SK-N-SH (cell line): ENCODE results near the gene LCP2. TPM values are rescaled to one million over a fixed set of nuclear protein-coding genes. Genes with fewer than 3 reads are reported as not detected.

Experiments used
- CTCF ChIA-PET: fragments of 300-600, 350-600 bp; formaldehyde crosslinking; extraction: SDS; loops from one replicate; lab custom pipeline; 2021; lab: Yijun Ruan, JAX
- POLR2A ChIA-PET: fragments of 350-600 bp; sonication (Branson Sonifier 250); formaldehyde crosslinking; extraction: SDS; loops from one replicate; lab custom pipeline; 2020; ENCODE audit warnings: antibody characterized with exemption, inconsistent platforms; lab: Yijun Ruan, JAX
- DNase-seq: peaks from one replicate; pipeline ENCODE4 v3.0.0; 2012
- H2AFZ ChIP-seq: fragments of 200-600 bp; sonication (generic); 2 replicates; pipeline ENCODE4 v1.8.1; 2016; ENCODE audit warnings: antibody characterized with exemption, mild to moderate bottlenecking, low read depth
- H3F3A ChIP-seq: fragments of 200-600 bp; sonication (generic); replicated peaks from 2 replicates; pipeline ENCODE3; 2016; ENCODE audit warnings: antibody characterized with exemption, mild to moderate bottlenecking; ENCODE audit not compliant: insufficient read depth
- H3K27ac ChIP-seq, 2 experiments: fragments of 200-500 bp in 1 of 2; fragments of 200-600 bp in 1 of 2; sonication (Bioruptor generic) in 1 of 2; sonication (generic), shearing (Covaris generic) in 1 of 2; 2 replicates each; pipeline versions ENCODE4 v1.5.1 to v1.6.1; 2014 to 2016; ENCODE audit warnings: low read depth in 2 of 2, inconsistent platforms in 1 of 2, low read length in 1 of 2, mild to moderate bottlenecking in 1 of 2, mixed read lengths in 1 of 2
- H3K27me3 ChIP-seq: fragments of 200-600 bp; sonication (generic), shearing (Covaris generic); 2 replicates; pipeline ENCODE4 v1.6.1; 2016; ENCODE audit warnings: mixed run types; ENCODE audit not compliant: insufficient read depth
- H3K36me3 ChIP-seq, 2 experiments: fragments of 200-500 bp in 1 of 2; fragments of 200-600 bp in 1 of 2; sonication (Bioruptor generic) in 1 of 2; sonication (generic) in 1 of 2; replicated peaks in 1 of 2; 2 replicates each; pipeline versions ENCODE3 to v1.5.1; 2014 to 2016; ENCODE audit warnings: low read length in 1 of 2, mild to moderate bottlenecking in 1 of 2; ENCODE audit not compliant: insufficient read depth in 2 of 2, control insufficient read depth in 1 of 2
- H3K4me1 ChIP-seq, 2 experiments: fragments of 200-500 bp in 1 of 2; fragments of 200-600 bp in 1 of 2; sonication (Bioruptor generic) in 1 of 2; sonication (generic), shearing (Covaris generic) in 1 of 2; 2 replicates each; pipeline versions ENCODE4 v1.5.1 to v1.6.1; 2014 to 2016; ENCODE audit warnings: low read depth in 1 of 2, low read length in 1 of 2, mixed run types in 1 of 2; ENCODE audit not compliant: insufficient read depth in 2 of 2, control insufficient read depth in 1 of 2
- H3K4me2 ChIP-seq: fragments of 200-600 bp; sonication (generic), shearing (Covaris generic); 2 replicates; pipeline ENCODE4 v1.6.1; 2017; ENCODE audit warnings: mixed run types
- H3K4me3 ChIP-seq, 2 experiments: fragments of 200-500 bp in 1 of 2; fragments of 200-600 bp in 1 of 2; sonication (Bioruptor generic) in 1 of 2; sonication (generic), shearing (Covaris generic) in 1 of 2; 2 replicates each; pipeline versions ENCODE4 v1.5.1 to v1.8.1; 2014 to 2016; ENCODE audit warnings: low read depth in 2 of 2, inconsistent platforms in 1 of 2, low read length in 1 of 2, mild to moderate bottlenecking in 1 of 2, mixed read lengths in 1 of 2, moderate library complexity in 1 of 2
- H3K79me2 ChIP-seq: fragments of 200-600 bp; sonication (generic); 2 replicates; pipeline ENCODE4 v1.8.1; 2017; ENCODE audit warnings: mild to moderate bottlenecking; ENCODE audit not compliant: insufficient read depth
- H3K9ac ChIP-seq: fragments of 200-600 bp; sonication (generic); 2 replicates; pipeline ENCODE4 v1.6.1; 2017; ENCODE audit warnings: mixed run types
- H3K9me2 ChIP-seq: fragments of 200-600 bp; sonication (generic); 2 replicates; pipeline ENCODE4 v1.6.1; 2017; ENCODE audit warnings: mixed run types
- H3K9me3 ChIP-seq: fragments of 200-600 bp; sonication (generic); 2 replicates; pipeline ENCODE4 v1.6.1; 2017; ENCODE audit warnings: mixed run types, mild to moderate bottlenecking, moderate library complexity
- H4K20me1 ChIP-seq: fragments of 200-600 bp; sonication (generic); 2 replicates; pipeline ENCODE4 v1.6.1; 2017; ENCODE audit warnings: mild to moderate bottlenecking, mixed run types; ENCODE audit not compliant: insufficient read depth
- CHD2 ChIP-seq: fragments of 150-350 bp; IDR thresholded peaks from 2 replicates; pipeline ENCODE4 v1.6.1; 2018; ENCODE audit warnings: low read length; ENCODE audit not compliant: partially characterized antibody
- CTCF ChIP-seq: fragments of 200-600 bp; sonication (generic); IDR thresholded peaks from 2 replicates; pipeline ENCODE4 v1.6.1; 2017; ENCODE audit warnings: antibody characterized with exemption, mild to moderate bottlenecking, moderate library complexity
- ELF1 ChIP-seq: IDR thresholded peaks from 2 replicates; pipeline ENCODE4 v1.4.0; 2012
- EP300 ChIP-seq, 2 experiments: IDR thresholded peaks; 2 replicates each; pipeline versions ENCODE4 v1.4.0 to v1.6.1; 2012; ENCODE audit warnings: borderline replicate concordance in 1 of 2, low read depth in 1 of 2, low read length in 1 of 2
- FOXJ3 ChIP-seq: sonication (generic); formaldehyde crosslinking; IDR thresholded peaks from 2 replicates; pipeline ENCODE4 v1.5.1; 2020; ENCODE audit warnings: mild to moderate bottlenecking, missing genetic modification reagents
- FOXM1 ChIP-seq: IDR thresholded peaks from 2 replicates; pipeline ENCODE4 v1.4.0; 2012; ENCODE audit warnings: low read depth, mild to moderate bottlenecking
- GABPA ChIP-seq: IDR thresholded peaks from 2 replicates; pipeline ENCODE4 v1.4.0; 2012; ENCODE audit warnings: low read depth, mild to moderate bottlenecking
- GATA2 ChIP-seq: sonication (generic); formaldehyde crosslinking; IDR thresholded peaks from 2 replicates; pipeline ENCODE4 v1.5.0; 2020; ENCODE audit warnings: mild to moderate bottlenecking, missing genetic modification reagents
- NFIC ChIP-seq: IDR thresholded peaks from 2 replicates; pipeline ENCODE4 v1.4.0; 2012; ENCODE audit warnings: borderline replicate concordance
- NRF1 ChIP-seq: IDR thresholded peaks from 2 replicates; pipeline ENCODE4 v1.6.1; 2012; ENCODE audit warnings: low read depth, mild to moderate bottlenecking, low read length
- PBX3 ChIP-seq: IDR thresholded peaks from 2 replicates; pipeline ENCODE4; 2012
- POLR2AphosphoS5 ChIP-seq: IDR thresholded peaks from 2 replicates; pipeline ENCODE4 v1.6.1; 2012; ENCODE audit warnings: low read depth, low read length
- RAD21 ChIP-seq: IDR thresholded peaks from 2 replicates; pipeline ENCODE4 v1.6.1; 2012; ENCODE audit warnings: mild to moderate bottlenecking, low read length
- RCOR1 ChIP-seq: fragments of 150-350 bp; IDR thresholded peaks from 2 replicates; pipeline ENCODE4 v1.6.1; 2017; ENCODE audit warnings: antibody characterized with exemption, low read length
- REST ChIP-seq: IDR thresholded peaks from 2 replicates; pipeline ENCODE4 v1.6.1; 2012; ENCODE audit warnings: mild to moderate bottlenecking, low read depth, low read length, moderate library complexity
- RXRA ChIP-seq: IDR thresholded peaks from 2 replicates; pipeline ENCODE4 v1.4.0; 2012; ENCODE audit warnings: low read depth, mild to moderate bottlenecking, borderline replicate concordance
- SIN3A ChIP-seq: IDR thresholded peaks from 2 replicates; pipeline ENCODE4 v1.6.1; 2012; ENCODE audit warnings: low read depth, mild to moderate bottlenecking, low read length, moderate library complexity, borderline replicate concordance
- USF1 ChIP-seq: IDR thresholded peaks from 2 replicates; pipeline ENCODE4 v1.4.0; 2012; ENCODE audit warnings: low read depth, borderline replicate concordance
- USF2 ChIP-seq: fragments of 150-350 bp; IDR thresholded peaks from 2 replicates; pipeline ENCODE4 v1.6.1; 2017; ENCODE audit warnings: antibody characterized with exemption, low read length, low read depth, borderline replicate concordance
- WGBS: methylation state at CpG from one replicate; pipeline ENCODE4 v1.1.6; 2017; ENCODE audit warnings: low lambda C conversion rate; 5-methylcytosine and 5-hydroxymethylcytosine counted together
- polyA plus RNA-seq, 3 experiments: library from polyadenylated mRNA; depleted of rRNA; stranded (reverse); fragments of >200 nt; gene quantifications; 2 replicates each; pipeline ENCODE4 v1.2.3, GENCODE V29; 2012

Gene LCP2
- polyA plus RNA-seq, 1 of the 3 experiments (the other 2 are of a cell fraction): not detected

- H3K27me3 ChIP-seq: no peaks in the 10 kb centered on the region
- CTCF ChIA-PET: interaction anchor here (1.2 to 6.7 kb wide), 4 partner anchors 13 to 142 kb away, joined by 3 to 30 read pairs (median 4); no protein-coding TSS in a partner anchor
- no peaks in the 10 kb centered on the region for H3K79me2 ChIP-seq
- no peaks in the 10 kb centered on the region for H3K9me2 ChIP-seq
- no peak overlapping the region for H2AFZ ChIP-seq
- H3K27ac ChIP-seq: no peak overlapping the region
- H3K9ac ChIP-seq: no peak overlapping the region
- no peak for DNase-seq
- WGBS: 76% methylated on average over 4 of the region's 4 CpGs
- H3F3A ChIP-seq: no peaks in the 10 kb centered on the region
- no peak overlapping the region for H3K4me2 ChIP-seq
- TF ChIP-seq POLR2AphosphoS5: no peak
- TF ChIP-seq SIN3A: no peak
- TF ChIP-seq PBX3: no peak
- no peak for TF ChIP-seq GATA2 (CRISPR knock-in tag)
- no peak for TF ChIP-seq CHD2
- TF ChIP-seq CTCF: no peak
- TF ChIP-seq NRF1: no peak
- TF ChIP-seq RXRA: no peak
- no peak for TF ChIP-seq EP300 (IDR thresholded peaks at IDR 0.05; ENCODE audit: borderline replicate concordance in 1 of 2, low read depth in 1 of 2, low read length in 1 of 2)
- TF ChIP-seq ELF1: no peak
- TF ChIP-seq, all 33 proteins: peak for 0
- POLR2A ChIA-PET: no interaction called here
- Histone ChIP-seq H4K20me1 (no peaks in the 10 kb centered on the region), H3K9me3 (0 out of 2 replicates have a peak, but pooled peaks cover 4% of the 10 kb centered on the region), H3K4me3 (no peak overlapping the region), H3K36me3 (no peaks in the 10 kb centered on the region), H3K4me1 (peaks cover 0 to 8% of the 10 kb centered on the region in 2 experiments; a peak in 1 of 4 replicates)
Observed at GRCh38 chr5:170279459-170279817, 18.1 kb downstream of the LCP2 start.

- no peak overlapping the region for H3K27ac ChIP-seq
- DNase-seq: no peak
- H3K9me2 ChIP-seq: no peaks in the 10 kb centered on the region
- ChIA-PET CTCF (interaction anchor here (1.2 to 6.7 kb wide), 4 partner anchors 13 to 142 kb away, joined by 3 to 30 read pairs (median 4); no protein-coding TSS in a partner anchor), POLR2A (no interaction called here)
- no peaks in the 10 kb centered on the region for H3F3A ChIP-seq
- H3K9ac ChIP-seq: no peak overlapping the region
- WGBS: 54% methylated on average over 7 of the region's 9 CpGs
- H3K4me3 ChIP-seq: no peak overlapping the region
- peaks cover 0 to 11% of the 10 kb centered on the region in 2 experiments; a peak in 1 of 4 replicates for H3K4me1 ChIP-seq
- H3K27me3 ChIP-seq: no peaks in the 10 kb centered on the region
- 0 out of 2 replicates have a peak, but pooled peaks cover under 1% of the 10 kb centered on the region for H3K9me3 ChIP-seq
- H2AFZ ChIP-seq: no peak overlapping the region
- no peaks in the 10 kb centered on the region for H4K20me1 ChIP-seq
- H3K36me3 ChIP-seq: no peaks in the 10 kb centered on the region
- H3K4me2 ChIP-seq: no peak overlapping the region
- no peaks in the 10 kb centered on the region for H3K79me2 ChIP-seq
- TF ChIP-seq GABPA (no peak), RXRA (no peak), RAD21 (no peak), FOXM1 (no peak), USF2 (no peak), RCOR1 (no peak), FOXJ3 (CRISPR knock-in tag) (no peak), NFIC (no peak), USF1 (no peak), REST (no peak)
Observed at GRCh38 chr5:170278611-170279458, 18.7 kb downstream of the LCP2 start.
